Astrocyte (in vitro differentiated cells and primary cell): ENCODE data around the gene SCAMP4. TPM values are rescaled to one million over a fixed set of nuclear protein-coding genes. Genes with fewer than 3 reads are reported as not detected.
"Not testable (repeated sequence)": the region's sequence is repeated elsewhere in the genome, so short reads cannot be mapped to it uniquely, and the experiment has no call there.

Experiments used
- DNase-seq: peaks from one replicate; pipeline ENCODE4 v3.0.0-alpha.2; 2010; ENCODE audit warnings: low read depth
- FAIRE-seq: peaks from 2 replicates; lab custom pipeline; 2011; peaks lifted over from hg19 to GRCh38; lab: Jason Lieb, UNC
- H2AFZ ChIP-seq: 2 replicates; pipeline ENCODE4 v1.6.0; 2012; ENCODE audit warnings: low read depth, low read length, inconsistent platforms
- H3K27ac ChIP-seq: 2 replicates; pipeline ENCODE4 v1.5.1; 2011; ENCODE audit warnings: low read depth, low read length, inconsistent platforms
- H3K27me3 ChIP-seq: 2 replicates; pipeline ENCODE4 v1.6.0; 2011; ENCODE audit warnings: low read length, inconsistent platforms; ENCODE audit not compliant: insufficient read depth
- H3K36me3 ChIP-seq: 2 replicates; pipeline ENCODE4 v1.5.1; 2011; ENCODE audit warnings: low read length, inconsistent platforms; ENCODE audit not compliant: insufficient read depth
- H3K4me1 ChIP-seq: 2 replicates; pipeline ENCODE4 v1.5.1; 2011; ENCODE audit warnings: low read length, inconsistent platforms; ENCODE audit not compliant: insufficient read depth
- H3K4me2 ChIP-seq: 2 replicates; pipeline ENCODE4 v1.6.0; 2012; ENCODE audit warnings: low read length, inconsistent platforms
- H3K4me3 ChIP-seq: 2 replicates; pipeline ENCODE4 v1.5.1; 2011; ENCODE audit warnings: low read depth, mild to moderate bottlenecking, low read length, inconsistent platforms; ENCODE audit not compliant: insufficient read depth
- H3K79me2 ChIP-seq: 2 replicates; pipeline ENCODE4 v1.6.0; 2012; ENCODE audit warnings: mild to moderate bottlenecking, low read length, inconsistent platforms; ENCODE audit not compliant: insufficient read depth
- H3K9ac ChIP-seq: 2 replicates; pipeline ENCODE4 v1.6.0; 2012; ENCODE audit warnings: mild to moderate bottlenecking, low read length, inconsistent platforms
- H3K9me3 ChIP-seq: 2 replicates; pipeline ENCODE4 v1.5.1; 2012; ENCODE audit warnings: low read depth, mild to moderate bottlenecking, low read length, inconsistent platforms; ENCODE audit not compliant: insufficient read depth
- H4K20me1 ChIP-seq: 2 replicates; pipeline ENCODE4 v1.6.0; 2012; ENCODE audit warnings: low read length, inconsistent platforms; ENCODE audit not compliant: insufficient read depth
- H3K27ac Mint-ChIP-seq: one replicate; pipeline ENCODE4 v1.8.0; 2021; ENCODE audit warnings: mild to moderate bottlenecking, mixed read lengths; ENCODE audit not compliant: unreplicated experiment
- H3K27me3 Mint-ChIP-seq: one replicate; pipeline ENCODE4 v1.8.0; 2021; ENCODE audit warnings: low read depth, mixed read lengths; ENCODE audit not compliant: unreplicated experiment
- H3K36me3 Mint-ChIP-seq: one replicate; pipeline ENCODE4 v1.8.0; 2021; ENCODE audit warnings: low read depth, mixed read lengths; ENCODE audit not compliant: unreplicated experiment
- H3K4me1 Mint-ChIP-seq: one replicate; pipeline ENCODE4 v1.8.0; 2021; ENCODE audit warnings: low read depth, mixed read lengths; ENCODE audit not compliant: unreplicated experiment
- H3K4me3 Mint-ChIP-seq: one replicate; pipeline ENCODE4 v1.8.0; 2021; ENCODE audit warnings: mild to moderate bottlenecking, moderate library complexity, mixed read lengths; ENCODE audit not compliant: unreplicated experiment
- H3K9me3 Mint-ChIP-seq: one replicate; pipeline ENCODE4 v1.8.0; 2021; ENCODE audit warnings: mild to moderate bottlenecking, mixed read lengths; ENCODE audit not compliant: unreplicated experiment
- CTCF ChIP-seq: IDR thresholded peaks from 2 replicates; pipeline ENCODE4 v1.5.1; 2011; ENCODE audit warnings: low read depth, mild to moderate bottlenecking, inconsistent platforms, low read length, moderate library complexity; ENCODE audit not compliant: insufficient read depth
- EZH2 ChIP-seq: IDR thresholded peaks from 2 replicates; pipeline ENCODE4 v1.6.1; 2012; ENCODE audit warnings: mild to moderate bottlenecking, low read length, inconsistent platforms; ENCODE audit not compliant: insufficient read depth
- total RNA-seq: library from RNA; stranded (reverse); gene quantifications from 2 replicates; pipeline ENCODE4 v1.2.1, GENCODE V29; 2021

The SCAMP4 gene
- total RNA-seq, 1 donor from 2014 or later, result 72.2 TPM

GRCh38 chr19:1884719-1885334 lies 20.4 kb upstream of the SCAMP4 start:
- peak overlapping the region; percentile 99 for H3K4me2 ChIP-seq
- FAIRE-seq (no peak), DNase-seq (no peak)
- no peaks in the 10 kb centered on the region for H3K9me3 Mint-ChIP-seq
- H3K4me1 Mint-ChIP-seq, result peaks cover 22% of the 10 kb centered on the region
- peaks cover 26% of the 10 kb centered on the region for H3K4me1 ChIP-seq
- peak overlapping the region; percentile 95 for H3K27ac Mint-ChIP-seq
- H3K4me3 Mint-ChIP-seq, result peak overlapping the region; percentile 100
- H3K79me2 ChIP-seq, result peaks cover 48% of the 10 kb centered on the region
- peak overlapping the region; percentile 81 for H2AFZ ChIP-seq
- no peaks in the 10 kb centered on the region for H3K27me3 ChIP-seq
- peak overlapping the region; percentile 73 for H3K27ac ChIP-seq
- H3K36me3 ChIP-seq, result peaks cover 4% of the 10 kb centered on the region
- H3K9me3 ChIP-seq, result no peaks in the 10 kb centered on the region
- peak overlapping the region; percentile 86 for H3K4me3 ChIP-seq
- peaks cover 2% of the 10 kb centered on the region for H3K36me3 Mint-ChIP-seq
- H4K20me1 ChIP-seq, result peaks cover 46% of the 10 kb centered on the region
- peak overlapping the region; percentile 90 for H3K9ac ChIP-seq
- no peaks in the 10 kb centered on the region for H3K27me3 Mint-ChIP-seq
- TF ChIP-seq EZH2, result no peak
- TF ChIP-seq CTCF, result no peak

GRCh38 chr19:1885398-1886119 lies 19.6 kb upstream of the SCAMP4 start, which contains the start of gene ABHD17A:
TSS of gene ABHD17A (minus strand) at chr19:1885496. CDS start at chr19:1881566, 3,930 bp downstream.
- H3K9me3 Mint-ChIP-seq, FAIRE-seq, H3K36me3 Mint-ChIP-seq, H3K36me3 ChIP-seq, H3K27me3 Mint-ChIP-seq, H3K27me3 ChIP-seq, H3K9me3 ChIP-seq: not testable (repeated sequence)
- Histone ChIP-seq H3K9ac (peak within 1 kb of the TSS; percentile 90), H4K20me1 (peaks cover 39% of the 10 kb centered on the region), H3K27ac (peak within 1 kb of the TSS; percentile 73), H3K4me1 (peaks cover 26% of the 10 kb centered on the region), H3K4me2 (peak within 1 kb of the TSS; percentile 99), H3K79me2 (peaks cover 42% of the 10 kb centered on the region), H2AFZ (peak within 1 kb of the TSS; percentile 81), H3K4me3 (peak within 1 kb of the TSS; percentile 86)
- peak; percentile 72 for DNase-seq
- H3K27ac Mint-ChIP-seq, result peak within 1 kb of the TSS; percentile 95
- peak within 1 kb of the TSS; percentile 100 for H3K4me3 Mint-ChIP-seq
- peaks cover 22% of the 10 kb centered on the region for H3K4me1 Mint-ChIP-seq

- not testable (repeated sequence) for H3K9me3 ChIP-seq, H3K9me3 Mint-ChIP-seq, H3K27me3 Mint-ChIP-seq, H2AFZ ChIP-seq, H3K4me2 ChIP-seq, H3K27me3 ChIP-seq, H3K4me3 ChIP-seq, DNase-seq, H3K27ac Mint-ChIP-seq, H3K27ac ChIP-seq, H3K36me3 Mint-ChIP-seq, H3K36me3 ChIP-seq, FAIRE-seq, H3K9ac ChIP-seq
- H3K4me1 Mint-ChIP-seq, result peaks cover 22% of the 10 kb centered on the region
- H3K79me2 ChIP-seq, result peaks cover 36% of the 10 kb centered on the region
- H3K4me3 Mint-ChIP-seq, result peak overlapping the region; percentile 82
- H3K4me1 ChIP-seq, result peaks cover 26% of the 10 kb centered on the region
- peaks cover 34% of the 10 kb centered on the region for H4K20me1 ChIP-seq
Observed at GRCh38 chr19:1886360-1886759, 18.8 kb upstream of the SCAMP4 start.
